Osteoblast (primary cell): ENCODE results near the gene YPEL2. TPM values are rescaled to one million over a fixed set of nuclear protein-coding genes. Genes with fewer than 3 reads are reported as not detected.
"Not testable (repeated sequence)": the region's sequence is repeated elsewhere in the genome, so short reads cannot be mapped to it uniquely, and the experiment has no call there.

Experiments used
- DNase-seq: peaks from one replicate; pipeline ENCODE4 v3.0.0; 2011; ENCODE audit warnings: low spot score, mixed read lengths; ENCODE audit not compliant: insufficient read length; ENCODE audit errors: missing footprints
- H2AFZ ChIP-seq: 2 replicates; pipeline ENCODE4 v1.6.0; 2011; ENCODE audit warnings: mild to moderate bottlenecking, low read length
- H3K27ac ChIP-seq: 2 replicates; pipeline ENCODE4 v1.5.1; 2011; ENCODE audit warnings: mild to moderate bottlenecking, low read depth, low read length, moderate library complexity
- H3K27me3 ChIP-seq: 2 replicates; pipeline ENCODE4 v1.6.0; 2012; ENCODE audit warnings: mild to moderate bottlenecking, control low read depth, inconsistent platforms, low read length, moderate library complexity; ENCODE audit not compliant: insufficient read depth
- H3K36me3 ChIP-seq: 2 replicates; pipeline ENCODE4 v1.5.1; 2011; ENCODE audit warnings: mild to moderate bottlenecking, low read length, control low read depth, moderate library complexity; ENCODE audit not compliant: insufficient read depth
- H3K4me1 ChIP-seq: 2 replicates; pipeline ENCODE4 v1.5.1; 2011; ENCODE audit warnings: mild to moderate bottlenecking, low read length, control low read depth, moderate library complexity; ENCODE audit not compliant: insufficient read depth
- H3K4me2 ChIP-seq: 2 replicates; pipeline ENCODE4 v1.6.0; 2011; ENCODE audit warnings: mild to moderate bottlenecking, low read length; ENCODE audit not compliant: insufficient read depth
- H3K4me3 ChIP-seq: fragments of 200-600 bp; sonication (generic); 3 replicates; pipeline ENCODE4 v1.5.1; 2012; ENCODE audit warnings: mild to moderate bottlenecking, low read length, inconsistent platforms; ENCODE audit not compliant: insufficient read depth
- H3K79me2 ChIP-seq: 2 replicates; pipeline ENCODE4 v1.6.0; 2012; ENCODE audit warnings: mild to moderate bottlenecking, low read length, control low read depth, inconsistent platforms; ENCODE audit not compliant: insufficient read depth
- H3K9me3 ChIP-seq: 2 replicates; pipeline ENCODE4 v1.5.1; 2011; ENCODE audit warnings: low read depth, low read length, control low read depth
- H4K20me1 ChIP-seq: 2 replicates; pipeline ENCODE4 v1.6.0; 2012; ENCODE audit warnings: mild to moderate bottlenecking, low read length, control low read depth; ENCODE audit not compliant: insufficient read depth
- CTCF ChIP-seq: IDR thresholded peaks from 2 replicates; pipeline ENCODE4 v1.5.1; 2011; ENCODE audit warnings: mild to moderate bottlenecking, low read depth, low read length, moderate library complexity; ENCODE audit errors: extremely low read depth
- total RNA-seq: library from RNA; depleted of rRNA; stranded (reverse); fragments of >200 nt; gene quantifications from 2 replicates; pipeline ENCODE4 v1.2.3, GENCODE V29; 2012

The YPEL2 gene
- total RNA-seq, 1 donor: 24.2 TPM

- no peak for TF ChIP-seq CTCF
- Histone ChIP-seq H3K4me2 (no peak overlapping the region), H3K36me3 (no peaks in the 10 kb centered on the region), H3K27me3 (peaks cover 2% of the 10 kb centered on the region), H3K79me2 (no peaks in the 10 kb centered on the region), H3K27ac (no peak overlapping the region), H4K20me1 (no peaks in the 10 kb centered on the region), H3K4me1 (no peaks in the 10 kb centered on the region), H3K4me3 (no peak overlapping the region), H2AFZ (no peak overlapping the region), H3K9me3 (no peaks in the 10 kb centered on the region)
- no peak for DNase-seq
Measured at GRCh38 chr17:59289981-59290301, 41.5 kb upstream of the YPEL2 start.

- not testable (repeated sequence) for H3K27me3 ChIP-seq, H3K9me3 ChIP-seq, H2AFZ ChIP-seq, H3K79me2 ChIP-seq, H3K4me3 ChIP-seq, H3K27ac ChIP-seq, H3K4me2 ChIP-seq, H3K4me1 ChIP-seq, H3K36me3 ChIP-seq, DNase-seq, H4K20me1 ChIP-seq
Measured at GRCh38 chr17:59290302-59290998, 41.0 kb upstream of the YPEL2 start.

GRCh38 chr17:59292174-59292523, 39.3 kb upstream of the YPEL2 start:
- peak; percentile 18 for DNase-seq
- H3K27ac ChIP-seq: no peak overlapping the region
- no peaks in the 10 kb centered on the region for H3K36me3 ChIP-seq
- no peak overlapping the region for H2AFZ ChIP-seq
- H3K4me2 ChIP-seq: no peak overlapping the region
- no peak for TF ChIP-seq CTCF
- H3K9me3 ChIP-seq: no peaks in the 10 kb centered on the region
- H3K4me3 ChIP-seq: no peak overlapping the region
- H3K27me3 ChIP-seq: peaks cover 5% of the 10 kb centered on the region
- no peaks in the 10 kb centered on the region for H4K20me1 ChIP-seq
- H3K79me2 ChIP-seq: no peaks in the 10 kb centered on the region
- no peaks in the 10 kb centered on the region for H3K4me1 ChIP-seq

GRCh38 chr17:59296190-59296589, 35.3 kb upstream of the YPEL2 start:
- Histone ChIP-seq H3K27me3 (peaks cover 8% of the 10 kb centered on the region), H3K4me3 (no peak overlapping the region), H3K79me2 (no peaks in the 10 kb centered on the region), H3K4me1 (no peaks in the 10 kb centered on the region), H3K36me3 (no peaks in the 10 kb centered on the region), H3K4me2 (no peak overlapping the region), H4K20me1 (no peaks in the 10 kb centered on the region), H3K9me3 (no peaks in the 10 kb centered on the region), H2AFZ (no peak overlapping the region), H3K27ac (no peak overlapping the region)
- no peak for TF ChIP-seq CTCF
- no peak for DNase-seq
